ENCODE data around the gene SLAMF9.

- TF ChIP-seq CTCF (conservative IDR thresholded peaks at IDR 0.05; ENCODE audit: low read length) (no peak), EZH2phosphoT487 (IDR thresholded peaks at IDR 0.05; ENCODE audit: borderline replicate concordance, low read depth, low read length) (no peak)
Observed at GRCh38 chr1:159965263-159965662, 11.2 kb upstream of the SLAMF9 start.

Data from OCI-LY7 (cell line).